GM21360 (cell line): ENCODE data around the gene SCRN1.

ENCODE experiments used
- ATAC-seq: cut with Tn5 transposase; IDR thresholded peaks from one replicate; pipeline ENCODE4 v1.9.1; 2021; ENCODE audit warnings: mild to moderate bottlenecking, moderate library complexity; ENCODE audit not compliant: unreplicated experiment

The SCRN1 gene

GRCh38 chr7:29989257-29989995 is at the start of gene SCRN1:
Gene SCRN1 (minus strand): TSS chr7:29989801. CDS start chr7:29969067, 20,734 bp downstream.
- peak; percentile 38 for ATAC-seq

DNA sequence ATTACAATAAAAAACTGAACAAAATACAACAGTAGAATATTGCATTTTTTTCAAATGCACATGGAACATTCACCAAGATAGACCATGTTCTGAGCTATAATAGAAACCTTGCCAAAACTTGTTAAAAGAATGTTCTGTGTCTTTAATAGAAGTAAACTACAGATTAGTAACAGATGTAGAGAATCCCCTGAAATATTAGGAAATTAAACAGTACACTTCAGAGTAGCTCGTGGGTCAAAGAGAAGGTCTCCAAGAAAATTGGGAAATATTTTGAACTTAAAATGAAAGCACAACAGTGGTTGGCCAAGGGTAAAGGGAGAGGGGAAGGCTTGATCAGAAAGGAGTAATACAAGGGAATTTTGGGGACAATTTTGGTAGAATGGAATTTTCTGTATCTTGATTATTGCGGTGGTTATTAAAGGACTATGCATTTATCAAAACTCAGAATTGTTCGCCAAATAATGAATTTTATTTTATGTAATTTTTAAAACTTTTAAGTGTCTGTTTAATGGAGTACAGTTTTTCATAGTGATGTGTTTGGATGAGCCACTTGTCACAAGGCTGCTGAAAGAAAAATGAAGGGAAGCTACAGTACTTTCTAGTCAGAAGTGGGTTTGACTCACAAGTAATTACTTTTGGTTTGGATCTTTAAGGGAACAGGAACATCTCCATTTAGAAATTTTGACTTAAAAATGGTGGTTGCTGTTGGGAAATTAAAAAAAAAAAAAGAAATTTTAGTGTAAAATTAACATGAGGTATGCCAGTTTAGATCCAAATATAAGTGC is 48.8 kb upstream of the SCRN1 start:
- no peak for ATAC-seq

DNA sequence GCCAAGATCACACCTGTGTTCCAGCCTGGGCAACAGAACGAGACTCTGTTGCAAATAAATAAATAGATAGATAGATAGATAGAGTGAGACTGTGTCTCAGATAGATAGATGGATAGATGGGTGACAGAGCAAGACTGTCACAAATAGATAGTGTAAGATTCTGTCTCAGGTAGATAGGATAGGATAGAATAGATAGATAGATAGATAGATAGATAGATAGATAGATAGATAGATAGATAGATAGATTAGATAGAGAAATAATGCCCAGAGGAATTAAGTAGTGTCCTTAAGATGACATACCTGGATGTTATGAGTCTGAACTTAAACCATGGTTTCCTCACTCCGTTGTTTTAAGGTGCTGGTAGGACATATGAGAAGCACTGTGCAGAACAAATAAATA is 46.6 kb upstream of the SCRN1 start:
- no peak for ATAC-seq

GRCh38 chr7:30034501-30034900 is 44.9 kb upstream of the SCRN1 start:
- no peak for ATAC-seq

GRCh38 chr7:30032310-30033125 is 42.9 kb upstream of the SCRN1 start:
- no peak for ATAC-seq

DNA sequence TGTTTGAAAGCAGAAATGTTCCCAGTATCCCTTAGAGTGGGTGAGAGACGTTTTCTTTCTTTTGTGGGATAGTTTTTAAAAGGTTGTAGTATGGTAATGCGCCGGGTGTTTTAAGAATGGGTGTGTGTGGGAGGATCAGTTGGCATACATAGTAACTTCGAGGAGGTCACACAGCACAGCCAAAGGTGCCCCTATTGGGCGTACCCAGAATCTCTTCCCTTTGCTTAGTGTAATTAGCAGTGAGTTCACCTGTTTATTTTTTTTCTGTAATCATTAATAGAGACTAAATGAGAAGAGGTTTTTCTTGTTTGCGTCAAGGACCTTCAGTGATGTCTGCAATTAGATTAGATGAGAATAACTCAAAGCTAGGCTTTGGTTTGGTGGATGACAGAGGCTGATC is 40.1 kb upstream of the SCRN1 start:
- ATAC-seq = no peak

- ATAC-seq = peak; percentile 15
These were observed 39.4 kb upstream of the SCRN1 start for GRCh38 chr7:30028749-30029635.

- ATAC-seq = peak; percentile 42
These were observed 38.7 kb upstream of the SCRN1 start, which contains the start of gene PLEKHA8 for GRCh38 chr7:30028216-30028748. Gene PLEKHA8 (plus strand): TSS chr7:30028412. CDS start chr7:30028763, 351 bp downstream.

DNA sequence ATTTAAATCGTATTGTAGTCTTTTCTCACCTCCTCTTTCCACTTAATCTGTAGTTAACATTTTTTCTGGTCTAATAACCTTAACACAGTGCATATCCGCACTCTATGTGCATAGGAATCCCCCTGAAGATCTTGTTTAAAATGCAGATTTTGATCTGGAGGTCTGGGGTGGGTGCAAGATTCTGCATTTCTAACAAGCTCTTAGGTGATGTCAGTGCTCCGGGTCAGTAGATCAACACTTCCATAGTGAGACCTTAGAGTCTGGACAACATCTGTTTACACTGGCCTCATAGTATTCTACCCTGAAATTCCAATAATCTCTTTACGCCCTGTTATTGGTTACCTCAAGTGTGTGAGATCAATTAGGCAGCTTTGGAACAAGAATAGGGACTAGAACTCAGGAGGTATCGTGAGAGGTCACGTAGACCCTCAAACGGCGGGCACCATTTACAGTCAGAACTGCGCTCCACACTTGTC is 38.2 kb upstream of the SCRN1 start:
- peak; percentile 1 for ATAC-seq

- ATAC-seq = no peak
These were observed 37.5 kb upstream of the SCRN1 start for GRCh38 chr7:30027065-30027456.

GRCh38 chr7:30026229-30027064 is 36.8 kb upstream of the SCRN1 start, which contains the start of gene FKBP14:
Gene FKBP14 (minus strand): TSS chr7:30026702. CDS start chr7:30026508, 194 bp downstream.
- ATAC-seq = peak; percentile 75

GRCh38 chr7:30023524-30023923 is 33.9 kb upstream of the SCRN1 start:
- no peak for ATAC-seq

DNA sequence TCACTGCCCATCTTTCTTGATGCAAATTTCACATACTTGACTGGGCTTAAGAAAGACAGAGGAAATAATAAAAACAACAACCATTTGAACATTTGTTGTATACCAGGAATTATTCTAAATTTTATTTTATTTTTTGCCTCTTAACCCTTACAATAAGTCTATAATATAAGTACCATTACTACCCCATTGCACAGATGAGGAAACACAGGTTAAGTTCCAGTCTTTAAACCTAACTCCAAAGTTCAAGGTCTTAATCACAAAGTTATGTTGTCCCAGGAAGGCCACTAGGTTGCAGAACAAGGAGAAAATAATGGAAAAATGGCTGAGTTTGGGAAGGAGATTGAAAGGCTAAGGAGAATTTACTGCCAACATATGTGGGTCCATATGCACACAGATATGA is 33.4 kb upstream of the SCRN1 start:
- no peak for ATAC-seq

- no peak for ATAC-seq
These were observed 30.9 kb upstream of the SCRN1 start for GRCh38 chr7:30020535-30020934.

- ATAC-seq = no peak
These were observed 30.4 kb upstream of the SCRN1 start for GRCh38 chr7:30019960-30020359.

DNA sequence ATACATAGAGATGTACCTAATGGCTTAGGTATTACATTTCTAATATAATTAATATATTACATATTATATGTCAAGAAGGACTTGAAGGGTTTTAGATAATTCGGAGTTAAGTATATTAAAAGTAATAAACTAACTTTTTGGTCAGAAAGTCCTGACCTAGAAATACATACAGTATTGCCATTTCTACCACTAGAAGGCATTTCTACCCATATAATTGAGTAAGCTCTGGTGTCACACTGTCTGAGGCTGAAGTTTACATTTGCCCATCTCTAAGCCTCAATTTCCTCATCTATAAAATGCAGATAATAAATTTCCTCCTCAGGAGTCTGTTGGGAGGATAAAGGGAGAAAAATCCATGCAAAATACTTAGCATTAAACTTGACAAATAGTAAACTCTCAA is 29.8 kb upstream of the SCRN1 start:
- no peak for ATAC-seq

DNA sequence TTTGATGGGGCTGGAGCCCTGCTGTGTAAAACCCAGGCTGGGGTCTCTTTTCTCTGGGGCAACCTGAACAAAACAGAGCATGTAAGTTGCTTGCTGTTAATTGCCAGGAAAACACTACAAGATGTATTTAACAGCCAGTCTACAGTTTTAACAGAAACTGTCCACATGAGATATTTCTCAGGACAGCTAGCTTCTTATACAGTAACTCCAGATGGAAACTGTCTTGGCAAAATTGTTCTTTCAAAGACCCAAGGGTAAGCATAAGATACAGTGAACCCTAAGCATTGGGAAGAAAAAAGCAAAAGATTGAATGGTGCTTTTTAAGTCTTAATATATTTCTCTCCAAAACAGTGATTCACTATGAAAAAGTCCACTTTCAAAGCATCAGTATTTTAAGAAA is 28.9 kb upstream of the SCRN1 start:
- no peak for ATAC-seq

DNA sequence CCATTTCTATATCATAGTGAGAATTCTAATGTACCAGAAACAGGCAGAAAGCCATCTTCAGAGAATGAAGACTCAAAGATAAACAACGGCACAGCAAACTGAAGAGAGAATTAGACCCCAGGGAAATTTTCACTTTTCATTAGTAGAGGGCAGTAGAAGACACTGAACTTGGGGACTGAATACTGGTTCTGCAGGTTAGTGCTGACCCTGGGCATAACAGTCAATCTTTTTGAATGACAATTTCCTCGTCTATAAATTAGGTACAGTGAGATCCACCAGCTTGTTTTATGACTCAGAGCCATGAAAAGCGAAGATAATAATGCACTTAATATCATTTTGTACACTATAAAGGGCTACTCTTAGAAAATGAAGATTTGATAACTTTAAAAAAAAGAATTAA is 23.2 kb upstream of the SCRN1 start:
- no peak for ATAC-seq

- no peak for ATAC-seq
These were observed 20.4 kb upstream of the SCRN1 start for GRCh38 chr7:30010021-30010420.
